ENCODE data around the gene MYO1B.

GRCh38 chr2:191357678-191358077 lies 112.5 kb downstream of the MYO1B start:
- TF ChIP-seq YY1 (IDR thresholded peaks at IDR 0.05; ENCODE audit: insufficient read depth, insufficient read length) (no peak), ZNF274 (IDR thresholded peaks at IDR 0.05; ENCODE audit: low read depth, low read length) (no peak)
